Measurements from ENCODE around the gene RARS1. TPM values are rescaled to one million over a fixed set of nuclear protein-coding genes. Genes with fewer than 3 reads are reported as not detected.

RARS1 gene
- total and polyA plus RNA-seq, 2 of the 8 experiments (the other 6 are each of a cell fraction or from before 2014, with no cell fraction given) = 30.2 to 108 TPM

DNA sequence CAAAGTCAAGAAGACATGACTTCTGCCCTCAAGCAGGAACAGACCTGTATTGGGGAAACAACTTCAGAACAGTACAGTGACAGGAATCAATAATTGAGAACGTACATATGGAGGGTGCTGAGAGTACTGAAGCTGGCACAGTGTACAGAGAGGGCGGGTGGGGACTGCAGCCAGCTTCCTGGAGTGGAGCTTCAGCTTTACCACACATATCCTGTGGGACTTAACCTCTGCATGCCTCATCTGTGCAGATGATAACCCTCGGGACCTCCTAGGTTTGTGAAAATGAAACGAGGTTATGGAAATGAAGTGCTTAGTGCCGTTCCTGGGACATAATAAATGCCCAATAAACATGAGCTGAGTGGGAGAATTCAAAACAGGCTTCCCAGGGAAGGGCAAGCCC, 22.1 kb upstream of the RARS1 start:
- WGBS, 2 experiments (ENCODE audit: extremely low coverage in 1 of 2, insufficient coverage in 1 of 2, insufficient read length in 1 of 2, insufficient replicate concordance in 2 of 2, low coverage in 1 of 2, low lambda C conversion rate in 2 of 2, missing lambda C conversion rate in 1 of 2) = 85% methylated on average over 5 of the region's 5 CpGs; no CpG with 5 or more reads in 1 of the 2 experiments
- H4K8ac ChIP-seq (ENCODE audit: extremely low read depth, insufficient read depth, low read length) = no peak overlapping the region
- no peak overlapping the region; a peak in 2 of 7 replicates for H3K9ac ChIP-seq (replicated peaks in 1 of 4; ENCODE audit: extremely low read depth in 1 of 4, low read depth in 3 of 4, low read length in 3 of 4)
- H3K79me2 ChIP-seq (ENCODE audit: control insufficient read depth in 1 of 2, insufficient read depth in 2 of 2, low read length in 2 of 2) = no peaks in the 10 kb centered on the region
- H3K27ac ChIP-seq (ENCODE audit: low read depth, low read length) = no peak overlapping the region
- POLR2A ChIA-PET (ENCODE audit: partially characterized antibody) = interaction anchor here (0.5 kb wide), 1 partner anchor 45 kb away, joined by 3 read pairs; no protein-coding TSS in a partner anchor
- no peak overlapping the region for H2BK12ac ChIP-seq (ENCODE audit: low read depth, low read length)
- FAIRE-seq (no peak), DNase-seq (ENCODE audit: low read depth in 1 of 2, low spot score in 2 of 2) (no peak)
- H3K9me3 ChIP-seq (ENCODE audit: insufficient read depth in 2 of 2, low read depth in 1 of 2, low read length in 1 of 2) = no peaks in the 10 kb centered on the region
- H3K79me1 ChIP-seq (ENCODE audit: low read depth, low read length) = no peaks in the 10 kb centered on the region
- no peak overlapping the region for H3K4me2 ChIP-seq (ENCODE audit: insufficient read depth in 1 of 2, low read depth in 2 of 2, low read length in 2 of 2)
- no peak overlapping the region for H2BK20ac ChIP-seq (ENCODE audit: low read length)
- no peak overlapping the region for H3K23ac ChIP-seq (ENCODE audit: insufficient read length)
- no peaks in the 10 kb centered on the region for H4K20me1 ChIP-seq (replicated peaks in 1 of 2; ENCODE audit: control insufficient read depth in 1 of 2, insufficient read depth in 2 of 2, low read length in 2 of 2)
- no peaks in the 10 kb centered on the region for H3K23me2 ChIP-seq (ENCODE audit: low read depth, low read length)
- H2BK120ac ChIP-seq (replicated peaks; ENCODE audit: low read depth, low read length) = no peak overlapping the region
- no peaks in the 10 kb centered on the region for H3K4me1 ChIP-seq (replicated peaks in 1 of 4; ENCODE audit: control insufficient read depth in 3 of 4, insufficient read depth in 4 of 4, low read length in 3 of 4)
- no peak overlapping the region for H3K18ac ChIP-seq (ENCODE audit: extremely low read depth, low read length)
- H3K4ac ChIP-seq (replicated peaks; ENCODE audit: insufficient read length, low read depth, low read length) = no peak overlapping the region
- H2AFZ ChIP-seq (ENCODE audit: low read length) = no peak overlapping the region
- H3K14ac ChIP-seq (ENCODE audit: insufficient read length) = no peak overlapping the region
- no peak overlapping the region for H3K4me3 ChIP-seq (ENCODE audit: extremely low read depth in 1 of 4, insufficient read depth in 2 of 4, low read depth in 3 of 4, low read length in 4 of 4)
- H4K91ac ChIP-seq (replicated peaks; ENCODE audit: insufficient read length, low read length) = no peak overlapping the region
- no peak overlapping the region for H2AK5ac ChIP-seq (ENCODE audit: low read depth, low read length)
- no peak overlapping the region for H2BK15ac ChIP-seq (ENCODE audit: low read length)
- CTCF ChIA-PET (ENCODE audit: partially characterized antibody) = interaction anchor here (0.9 to 1.4 kb wide), 3 partner anchors 22 to 150 kb away, joined by 3 read pairs; partner anchors contain the start of gene RARS1
- no peak overlapping the region for H4K5ac ChIP-seq (ENCODE audit: insufficient read length, low read depth, low read length)
- H3K36me3 ChIP-seq (ENCODE audit: control insufficient read depth in 2 of 4, insufficient read depth in 4 of 4, low read length in 3 of 4) = peaks cover 9 to 54% (median 27%) of the 10 kb centered on the region in 4 experiments; a peak in 7 of 8 replicates
- H3K56ac ChIP-seq (replicated peaks; ENCODE audit: insufficient read length, low read depth, low read length) = no peak overlapping the region
- H2BK5ac ChIP-seq (ENCODE audit: low read depth, low read length) = no peak overlapping the region
- no peaks in the 10 kb centered on the region for H3K27me3 ChIP-seq (replicated peaks in 1 of 4; ENCODE audit: control insufficient read depth in 3 of 4, extremely low read depth in 1 of 4, insufficient read depth in 3 of 4, low read length in 3 of 4)
- TF ChIP-seq EZH2 (IDR thresholded peaks at IDR 0.05; ENCODE audit: low read depth, low read length, severe bottlenecking) (no peak), NRF1 (IDR thresholded peaks at IDR 0.05; ENCODE audit: low read depth, low read length) (no peak), SUZ12 (IDR thresholded peaks at IDR 0.05; ENCODE audit: low read length) (no peak), BRCA1 (IDR thresholded peaks at IDR 0.05; ENCODE audit: low read depth, low read length) (no peak), KDM4A (IDR thresholded peaks at IDR 0.05; ENCODE audit: low read depth, low read length, severe bottlenecking) (no peak), RFX5 (IDR thresholded peaks at IDR 0.05; ENCODE audit: borderline replicate concordance, low read depth, low read length) (no peak), HDAC6 (IDR thresholded peaks at IDR 0.05; ENCODE audit: low read depth, low read length) (no peak), RNF2 (IDR thresholded peaks at IDR 0.05; ENCODE audit: borderline replicate concordance, low read depth, low read length, missing control alignments, poor library complexity, severe bottlenecking) (no peak), BACH1 (IDR thresholded peaks at IDR 0.05; ENCODE audit: low read length) (no peak), PHF8 (conservative IDR thresholded peaks at IDR 0.05; ENCODE audit: low read depth, low read length) (no peak), SP2 (IDR thresholded peaks at IDR 0.05; ENCODE audit: low read length) (no peak), EGR1 (IDR thresholded peaks at IDR 0.05; ENCODE audit: borderline replicate concordance, low read depth, low read length) (no peak), GABPA (IDR thresholded peaks at IDR 0.05; ENCODE audit: borderline replicate concordance, insufficient read depth, low read length) (no peak), JUN (IDR thresholded peaks at IDR 0.05; ENCODE audit: low read depth, low read length) (no peak), CHD2 (IDR thresholded peaks at IDR 0.05; ENCODE audit: low read length) (no peak)
